Measurements from ENCODE around the gene ACSL6.

- TF ChIP-seq EZH2 (IDR thresholded peaks at IDR 0.05; ENCODE audit: borderline replicate concordance, control insufficient read depth, low read depth, low read length) (no peak), NFYA (IDR thresholded peaks at IDR 0.05; ENCODE audit: borderline replicate concordance, low read depth, low read length) (no peak), POLR2A (IDR thresholded peaks at IDR 0.05; ENCODE audit: low read depth, low read length) (no peak), POLR2AphosphoS5 (IDR thresholded peaks at IDR 0.05; ENCODE audit: low read length) (no peak), CBX3 (IDR thresholded peaks at IDR 0.05; ENCODE audit: borderline replicate concordance, low read depth) (no peak)
- TF ChIP-seq, protein P1, sequence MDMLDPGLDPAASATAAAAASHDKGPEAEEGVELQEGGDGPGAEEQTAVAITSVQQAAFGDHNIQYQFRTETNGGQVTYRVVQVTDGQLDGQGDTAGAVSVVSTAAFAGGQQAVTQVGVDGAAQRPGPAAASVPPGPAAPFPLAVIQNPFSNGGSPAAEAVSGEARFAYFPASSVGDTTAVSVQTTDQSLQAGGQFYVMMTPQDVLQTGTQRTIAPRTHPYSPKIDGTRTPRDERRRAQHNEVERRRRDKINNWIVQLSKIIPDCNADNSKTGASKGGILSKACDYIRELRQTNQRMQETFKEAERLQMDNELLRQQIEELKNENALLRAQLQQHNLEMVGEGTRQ (IDR thresholded peaks at IDR 0.05; ENCODE audit: borderline replicate concordance, low read depth, low read length) = no peak
- TF ChIP-seq, protein P2, sequence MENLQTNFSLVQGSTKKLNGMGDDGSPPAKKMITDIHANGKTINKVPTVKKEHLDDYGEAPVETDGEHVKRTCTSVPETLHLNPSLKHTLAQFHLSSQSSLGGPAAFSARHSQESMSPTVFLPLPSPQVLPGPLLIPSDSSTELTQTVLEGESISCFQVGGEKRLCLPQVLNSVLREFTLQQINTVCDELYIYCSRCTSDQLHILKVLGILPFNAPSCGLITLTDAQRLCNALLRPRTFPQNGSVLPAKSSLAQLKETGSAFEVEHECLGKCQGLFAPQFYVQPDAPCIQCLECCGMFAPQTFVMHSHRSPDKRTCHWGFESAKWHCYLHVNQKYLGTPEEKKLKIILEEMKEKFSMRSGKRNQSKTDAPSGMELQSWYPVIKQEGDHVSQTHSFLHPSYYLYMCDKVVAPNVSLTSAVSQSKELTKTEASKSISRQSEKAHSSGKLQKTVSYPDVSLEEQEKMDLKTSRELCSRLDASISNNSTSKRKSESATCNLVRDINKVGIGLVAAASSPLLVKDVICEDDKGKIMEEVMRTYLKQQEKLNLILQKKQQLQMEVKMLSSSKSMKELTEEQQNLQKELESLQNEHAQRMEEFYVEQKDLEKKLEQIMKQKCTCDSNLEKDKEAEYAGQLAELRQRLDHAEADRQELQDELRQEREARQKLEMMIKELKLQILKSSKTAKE (IDR thresholded peaks at IDR 0.05; ENCODE audit: low read depth, poor library complexity, severe bottlenecking) = no peak
- TF ChIP-seq, protein P3, sequence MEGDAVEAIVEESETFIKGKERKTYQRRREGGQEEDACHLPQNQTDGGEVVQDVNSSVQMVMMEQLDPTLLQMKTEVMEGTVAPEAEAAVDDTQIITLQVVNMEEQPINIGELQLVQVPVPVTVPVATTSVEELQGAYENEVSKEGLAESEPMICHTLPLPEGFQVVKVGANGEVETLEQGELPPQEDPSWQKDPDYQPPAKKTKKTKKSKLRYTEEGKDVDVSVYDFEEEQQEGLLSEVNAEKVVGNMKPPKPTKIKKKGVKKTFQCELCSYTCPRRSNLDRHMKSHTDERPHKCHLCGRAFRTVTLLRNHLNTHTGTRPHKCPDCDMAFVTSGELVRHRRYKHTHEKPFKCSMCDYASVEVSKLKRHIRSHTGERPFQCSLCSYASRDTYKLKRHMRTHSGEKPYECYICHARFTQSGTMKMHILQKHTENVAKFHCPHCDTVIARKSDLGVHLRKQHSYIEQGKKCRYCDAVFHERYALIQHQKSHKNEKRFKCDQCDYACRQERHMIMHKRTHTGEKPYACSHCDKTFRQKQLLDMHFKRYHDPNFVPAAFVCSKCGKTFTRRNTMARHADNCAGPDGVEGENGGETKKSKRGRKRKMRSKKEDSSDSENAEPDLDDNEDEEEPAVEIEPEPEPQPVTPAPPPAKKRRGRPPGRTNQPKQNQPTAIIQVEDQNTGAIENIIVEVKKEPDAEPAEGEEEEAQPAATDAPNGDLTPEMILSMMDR (IDR thresholded peaks at IDR 0.05 in 2 of 3, conservative IDR thresholded peaks at IDR 0.05 in 1 of 3; ENCODE audit: control insufficient read depth in 2 of 3, extremely low read depth in 1 of 3, insufficient read depth in 1 of 3, low read depth in 3 of 3, low read length in 3 of 3) = no peak
Observed at GRCh38 chr5:132054031-132054696, 42.7 kb upstream of the ACSL6 start.
